ENCODE results near the gene ATF5. TPM values are rescaled to one million over a fixed set of nuclear protein-coding genes. Genes with fewer than 3 reads are reported as not detected.
"Not testable (repeated sequence)": the region's sequence is repeated elsewhere in the genome, so short reads cannot be mapped to it uniquely, and the experiment has no call there.

ATF5 gene
- total RNA-seq, 2 experiments from 2014 or later = 7.1 to 9.3 TPM

DNA sequence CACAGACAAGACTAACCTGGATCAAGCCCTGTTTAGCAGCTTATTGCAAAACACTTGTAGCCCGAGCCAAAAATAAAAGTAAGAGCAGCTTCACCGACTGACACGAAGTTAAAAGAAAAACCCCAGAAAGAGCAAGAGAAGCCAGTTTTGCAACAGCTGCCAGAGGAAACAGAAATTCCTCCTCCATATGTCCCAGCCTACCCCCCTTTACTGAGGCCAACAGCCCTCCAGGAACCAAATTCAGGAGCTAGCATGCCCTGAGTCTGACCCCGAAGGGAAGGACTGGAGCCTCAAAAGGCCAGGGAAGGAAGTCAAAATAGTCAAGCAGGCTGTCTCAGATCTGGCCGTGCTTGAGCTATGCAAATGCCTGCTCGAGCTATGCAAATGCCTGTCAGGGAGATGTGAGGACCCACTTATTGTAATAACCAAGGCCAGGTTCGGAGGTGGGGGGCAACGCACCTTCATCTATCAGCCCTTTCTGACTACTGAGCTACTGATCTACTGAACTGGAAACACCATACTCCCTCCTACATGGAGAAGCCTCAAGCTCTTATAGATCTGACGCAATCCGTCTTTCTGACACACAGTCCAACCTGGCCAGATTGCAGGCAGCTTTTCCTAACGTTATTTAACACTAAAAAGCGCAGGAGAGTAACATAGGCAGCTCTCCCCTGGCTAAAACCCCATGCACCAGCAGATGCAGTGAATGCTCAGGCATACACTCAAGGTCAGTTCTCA is 25.3 kb downstream of the ATF5 start:
- Mint-ChIP-seq H3K36me3 (ENCODE audit: low read depth) (no peaks in the 10 kb centered on the region), H3K4me3 (no peak overlapping the region), H3K27ac (no peak overlapping the region), H3K4me1 (ENCODE audit: low read depth) (peaks cover 16% of the 10 kb centered on the region), H3K9me3 (ENCODE audit: insufficient read depth) (no peaks in the 10 kb centered on the region), H3K27me3 (ENCODE audit: low read depth) (peaks cover 10% of the 10 kb centered on the region)
- ChIA-PET POLR2A (no interaction called here), CTCF (interaction anchor here (1.0 to 2.0 kb wide), 3 partner anchors 15 to 21 kb away, joined by 3 to 10 read pairs (median 3); no protein-coding TSS in a partner anchor)
- ATAC-seq = no peak
- DNase-seq = no peak

DNA sequence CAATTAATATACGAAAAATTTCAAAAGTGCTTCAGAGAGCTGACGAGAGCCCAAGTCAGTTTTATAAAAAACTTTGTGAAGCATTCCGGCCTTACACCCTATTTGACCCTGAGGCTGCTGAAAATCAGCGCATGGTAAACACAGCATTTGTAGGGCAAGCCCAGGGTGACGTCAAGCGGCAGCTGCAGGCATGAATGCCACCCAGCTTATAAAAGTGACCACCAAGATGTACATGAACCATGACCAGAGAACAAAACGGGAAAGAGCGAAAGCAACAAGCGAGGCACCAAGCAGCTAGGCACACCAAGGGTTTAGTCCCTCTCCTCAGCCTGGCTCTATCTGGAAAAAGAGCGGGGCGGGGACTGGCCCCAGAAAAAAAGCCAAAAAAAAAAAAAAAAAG is 25.9 kb downstream of the ATF5 start:
- ChIA-PET POLR2A (no interaction called here), CTCF (interaction anchor here (0.5 to 1.1 kb wide), 3 partner anchors 16 to 21 kb away, joined by 3 read pairs; no protein-coding TSS in a partner anchor)
- DNase-seq (no peak), ATAC-seq (no peak)
- no peak overlapping the region for H3K4me3 Mint-ChIP-seq
- H3K9me3 Mint-ChIP-seq (ENCODE audit: insufficient read depth) = no peaks in the 10 kb centered on the region
- H3K4me1 Mint-ChIP-seq (ENCODE audit: low read depth) = peaks cover 16% of the 10 kb centered on the region
- no peak overlapping the region for H3K27ac Mint-ChIP-seq
- H3K36me3 Mint-ChIP-seq (ENCODE audit: low read depth) = no peaks in the 10 kb centered on the region
- peaks cover 10% of the 10 kb centered on the region for H3K27me3 Mint-ChIP-seq (ENCODE audit: low read depth)

DNA sequence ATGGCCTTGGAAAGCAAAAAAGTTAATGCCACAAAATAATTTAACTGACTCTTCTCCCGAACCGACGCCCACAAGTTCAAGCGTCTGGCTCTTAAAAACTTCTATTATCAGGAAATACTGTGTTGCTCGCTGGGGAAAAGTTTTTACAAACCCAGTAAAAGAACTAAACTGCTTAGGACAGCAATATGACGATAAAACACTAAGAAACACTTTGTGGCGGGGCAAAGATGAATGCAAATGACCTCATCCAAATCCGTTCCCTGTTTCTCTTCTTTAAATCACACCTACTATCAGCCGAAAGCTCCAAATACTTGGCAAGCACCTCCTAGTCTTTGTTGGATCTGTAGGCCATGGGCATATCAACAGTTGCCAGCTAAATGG is 27.1 kb downstream of the ATF5 start:
- POLR2A ChIA-PET = no interaction called here
- CTCF ChIA-PET = no interaction called here
- no peaks in the 10 kb centered on the region for H3K9me3 Mint-ChIP-seq (ENCODE audit: insufficient read depth)
- H3K4me1 Mint-ChIP-seq (ENCODE audit: low read depth) = peaks cover 16% of the 10 kb centered on the region
- no peak for ATAC-seq
- no peak for DNase-seq
- no peak overlapping the region for H3K27ac Mint-ChIP-seq
- peaks cover 8% of the 10 kb centered on the region for H3K27me3 Mint-ChIP-seq (ENCODE audit: low read depth)
- H3K4me3 Mint-ChIP-seq = no peak overlapping the region
- no peaks in the 10 kb centered on the region for H3K36me3 Mint-ChIP-seq (ENCODE audit: low read depth)

DNA sequence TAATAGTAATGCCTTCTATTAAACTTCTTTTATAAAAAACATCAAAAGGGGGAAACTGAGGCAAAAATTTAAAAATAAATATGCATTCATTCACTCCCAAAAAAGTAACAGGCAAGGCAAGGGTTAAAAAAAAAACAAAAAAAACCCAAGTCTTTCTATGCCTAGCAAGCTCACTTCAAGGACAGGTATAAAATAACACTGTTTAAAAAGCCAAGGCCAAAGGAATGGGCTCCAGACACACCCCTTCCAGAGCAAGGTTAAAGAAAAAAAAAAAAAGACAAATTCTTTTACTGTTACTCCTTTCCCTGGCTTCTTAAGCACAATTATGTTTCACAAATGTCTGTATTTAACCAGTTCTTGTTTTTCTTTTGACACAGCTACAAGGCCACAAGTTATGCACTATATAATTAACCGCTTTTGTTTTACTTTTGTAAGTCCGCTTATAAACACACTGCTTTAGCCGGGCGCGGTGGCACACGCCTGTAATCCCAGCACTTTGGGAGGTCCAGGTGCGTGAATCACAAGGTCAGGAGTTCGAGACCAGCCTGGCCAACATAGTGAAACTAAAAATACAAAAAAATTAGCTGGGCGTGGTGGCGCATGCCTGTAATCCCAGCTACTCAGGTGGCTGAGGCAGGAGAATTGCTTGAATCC is 28.4 kb downstream of the ATF5 start:
- Mint-ChIP-seq H3K9me3 (ENCODE audit: insufficient read depth) (no peaks in the 10 kb centered on the region), H3K27ac (no peak overlapping the region), H3K27me3 (ENCODE audit: low read depth) (peaks cover 8% of the 10 kb centered on the region), H3K4me1 (ENCODE audit: low read depth) (peaks cover 16% of the 10 kb centered on the region), H3K36me3 (ENCODE audit: low read depth) (no peaks in the 10 kb centered on the region), H3K4me3 (no peak overlapping the region)
- CTCF ChIA-PET = interaction anchor here (1.9 kb wide), 1 partner anchor 20 kb away, joined by 5 read pairs; no protein-coding TSS in a partner anchor
- POLR2A ChIA-PET = no interaction called here
- no peak for DNase-seq
- ATAC-seq = no peak

DNA sequence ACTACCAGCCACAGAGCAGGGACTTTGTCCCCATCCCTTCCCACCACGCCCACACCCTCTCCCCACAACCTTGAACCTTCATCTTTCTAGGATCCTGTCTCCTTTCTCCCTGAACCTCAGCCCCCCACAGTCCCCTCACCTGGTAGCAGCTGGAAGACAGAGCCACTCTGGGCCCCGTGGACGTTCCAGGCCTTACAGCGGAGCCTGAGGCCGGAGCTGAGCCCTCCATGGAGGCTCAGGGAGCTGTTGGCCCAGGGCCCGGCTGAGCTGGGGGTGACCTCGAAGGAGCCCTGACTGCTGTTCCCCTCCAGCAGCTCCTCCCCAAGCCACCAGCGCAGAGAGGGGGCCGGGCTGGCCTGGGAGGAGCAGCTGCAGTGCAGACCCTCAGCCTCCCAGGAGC is 29.1 kb downstream of the ATF5 start:
- POLR2A ChIA-PET; DNase-seq; H3K4me3 Mint-ChIP-seq; ATAC-seq; H3K27me3 Mint-ChIP-seq (ENCODE audit: low read depth); H3K27ac Mint-ChIP-seq; H3K9me3 Mint-ChIP-seq (ENCODE audit: insufficient read depth); H3K36me3 Mint-ChIP-seq (ENCODE audit: low read depth): not testable (repeated sequence)
- peaks cover 12% of the 10 kb centered on the region for H3K4me1 Mint-ChIP-seq (ENCODE audit: low read depth)
- CTCF ChIA-PET = interaction anchor here (1.9 kb wide), 1 partner anchor 20 kb away, joined by 5 read pairs; no protein-coding TSS in a partner anchor

DNA sequence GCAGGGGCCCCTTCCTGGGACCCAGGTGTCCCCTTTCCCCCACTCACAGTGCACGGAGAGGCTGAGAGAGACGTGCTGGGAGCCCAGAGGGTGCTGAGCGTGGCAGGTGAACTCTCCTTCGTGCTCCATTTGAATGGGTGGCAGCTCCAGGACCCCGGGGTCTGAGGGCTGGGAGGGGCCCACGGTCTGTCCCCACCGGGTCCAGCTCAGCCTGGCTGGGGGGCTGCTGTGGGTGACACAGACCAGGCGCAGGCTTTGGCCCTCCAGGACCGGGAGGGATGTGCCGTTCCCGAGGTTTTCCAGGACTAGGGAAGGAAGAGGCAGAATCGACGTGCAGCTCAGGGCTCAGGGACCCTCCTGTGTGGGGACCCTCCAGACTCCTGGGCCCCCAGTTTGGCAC is 29.6 kb downstream of the ATF5 start:
- H3K4me1 Mint-ChIP-seq (ENCODE audit: low read depth); H3K27ac Mint-ChIP-seq: not testable (repeated sequence)
- CTCF ChIA-PET = interaction anchor here (1.9 kb wide), 1 partner anchor 21 kb away, joined by 5 read pairs; no protein-coding TSS in a partner anchor

DNA sequence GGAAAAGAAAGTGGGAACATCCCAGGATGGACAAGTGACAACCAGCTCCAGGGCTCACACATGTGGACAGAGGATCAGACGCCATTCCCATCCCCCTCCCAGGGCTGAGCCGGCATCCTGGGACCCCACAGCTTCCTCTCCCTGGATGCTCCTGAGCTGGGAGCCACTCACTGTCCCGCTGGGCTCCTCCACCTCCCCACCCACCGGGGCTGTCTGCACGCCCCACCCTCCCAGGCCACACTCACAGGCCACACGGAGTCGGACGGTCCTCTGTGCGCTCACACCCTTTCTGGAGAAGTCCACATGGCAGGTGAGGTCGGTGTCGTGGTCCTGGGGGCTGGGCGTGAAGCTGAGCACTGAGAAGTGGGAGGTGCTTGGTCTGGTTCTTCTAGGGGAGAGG is 30.9 kb downstream of the ATF5 start:
- DNase-seq; H3K4me3 Mint-ChIP-seq; POLR2A ChIA-PET; H3K27me3 Mint-ChIP-seq (ENCODE audit: low read depth); H3K36me3 Mint-ChIP-seq (ENCODE audit: low read depth); ATAC-seq; CTCF ChIA-PET; H3K4me1 Mint-ChIP-seq (ENCODE audit: low read depth); H3K27ac Mint-ChIP-seq; H3K9me3 Mint-ChIP-seq (ENCODE audit: insufficient read depth): not testable (repeated sequence)

More for the DNA sequence above, 29.6 kb downstream of the ATF5 start:
- DNase-seq; ATAC-seq; H3K4me3 Mint-ChIP-seq; H3K27me3 Mint-ChIP-seq (ENCODE audit: low read depth); H3K36me3 Mint-ChIP-seq (ENCODE audit: low read depth); POLR2A ChIA-PET; H3K9me3 Mint-ChIP-seq (ENCODE audit: insufficient read depth): not testable (repeated sequence)

DNA sequence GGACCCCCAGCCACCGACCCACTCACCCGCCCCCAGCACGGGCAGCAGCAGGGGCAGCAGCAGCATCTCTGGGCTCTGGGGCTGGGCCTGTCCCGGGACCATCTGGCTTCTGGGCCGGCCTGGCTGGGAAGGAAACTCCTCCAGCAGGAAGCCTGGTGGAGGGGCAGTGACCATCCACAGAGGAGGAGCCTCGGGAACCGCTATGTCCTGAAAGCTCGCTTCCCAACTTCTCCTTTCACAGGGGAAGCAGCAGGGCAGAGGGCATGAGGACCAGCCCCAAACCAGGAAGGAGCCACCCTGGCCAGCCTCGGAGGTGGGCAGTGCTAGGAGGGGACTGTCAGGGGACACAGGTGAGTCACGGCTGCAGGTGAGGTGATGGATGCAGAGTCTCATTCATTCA is 32.0 kb downstream of the ATF5 start, which contains the start of gene SIGLEC11:
SIGLEC11 (minus strand) TSS at position 193 of the 400 bp plus-strand sequence; CDS start at position 102, 91 bp downstream.
- POLR2A ChIA-PET; H3K9me3 Mint-ChIP-seq (ENCODE audit: insufficient read depth); CTCF ChIA-PET; DNase-seq; H3K4me3 Mint-ChIP-seq; H3K4me1 Mint-ChIP-seq (ENCODE audit: low read depth); ATAC-seq; H3K27me3 Mint-ChIP-seq (ENCODE audit: low read depth); H3K36me3 Mint-ChIP-seq (ENCODE audit: low read depth); H3K27ac Mint-ChIP-seq: not testable (repeated sequence)

DNA sequence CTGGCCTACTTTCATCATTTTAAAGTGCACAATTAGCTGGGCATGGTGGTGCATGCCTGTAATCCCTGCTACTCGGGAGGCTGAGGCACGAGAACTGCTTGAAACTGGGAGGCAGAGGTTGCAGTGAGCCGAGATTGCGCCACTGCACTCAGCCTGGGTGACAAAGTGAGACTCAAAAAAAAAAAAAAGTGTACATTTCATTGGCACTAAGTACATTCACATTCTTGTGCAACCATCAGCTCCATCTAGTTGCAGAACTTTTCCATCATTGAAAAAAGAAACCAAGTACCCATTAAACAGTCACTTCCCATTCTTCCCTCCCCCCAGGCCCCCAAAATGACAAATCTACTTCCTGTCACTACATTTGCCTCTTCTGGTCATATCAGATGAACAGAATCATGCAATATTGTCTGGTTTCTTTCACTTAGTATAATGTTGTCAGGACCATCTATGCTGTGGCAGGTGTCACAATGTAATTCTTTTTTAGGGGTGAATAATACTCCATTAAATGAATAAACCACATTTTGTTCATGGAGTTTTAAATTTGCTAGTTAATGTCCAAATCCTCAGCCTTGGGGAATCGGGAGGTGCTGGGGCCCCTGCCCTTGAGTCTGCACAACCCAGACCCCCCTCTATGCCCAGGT is 39.4 kb downstream of the ATF5 start:
- ATAC-seq (no peak), DNase-seq (no peak)
- H3K4me1 Mint-ChIP-seq (ENCODE audit: low read depth) = peaks cover 5% of the 10 kb centered on the region
- peaks cover 4% of the 10 kb centered on the region for H3K27me3 Mint-ChIP-seq (ENCODE audit: low read depth)
- POLR2A ChIA-PET = no interaction called here
- CTCF ChIA-PET = no interaction called here
- no peak overlapping the region for H3K27ac Mint-ChIP-seq
- no peaks in the 10 kb centered on the region for H3K9me3 Mint-ChIP-seq (ENCODE audit: insufficient read depth)
- no peaks in the 10 kb centered on the region for H3K36me3 Mint-ChIP-seq (ENCODE audit: low read depth)
- H3K4me3 Mint-ChIP-seq = no peak overlapping the region

DNA sequence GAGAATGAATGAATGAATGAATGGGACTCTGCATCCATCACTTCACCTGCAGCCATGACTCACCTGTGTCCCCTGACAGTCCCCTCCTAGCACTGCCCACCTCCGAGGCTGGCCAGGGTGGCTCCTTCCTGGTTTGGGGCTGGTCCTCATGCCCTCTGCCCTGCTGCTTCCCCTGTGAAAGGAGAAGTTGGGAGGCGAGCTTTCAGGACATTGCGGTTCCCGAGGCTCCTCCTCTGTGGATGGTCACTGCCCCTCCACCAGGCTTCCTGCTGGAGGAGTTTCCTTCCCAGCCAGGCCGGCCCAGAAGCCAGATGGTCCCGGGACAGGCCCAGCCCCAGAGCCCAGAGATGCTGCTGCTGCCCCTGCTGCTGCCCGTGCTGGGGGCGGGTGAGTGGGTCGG is 40.4 kb downstream of the ATF5 start:
- POLR2A ChIA-PET; CTCF ChIA-PET; H3K27ac Mint-ChIP-seq; ATAC-seq; H3K4me1 Mint-ChIP-seq (ENCODE audit: low read depth); H3K36me3 Mint-ChIP-seq (ENCODE audit: low read depth); H3K4me3 Mint-ChIP-seq; DNase-seq; H3K27me3 Mint-ChIP-seq (ENCODE audit: low read depth); H3K9me3 Mint-ChIP-seq (ENCODE audit: insufficient read depth): not testable (repeated sequence)

DNA sequence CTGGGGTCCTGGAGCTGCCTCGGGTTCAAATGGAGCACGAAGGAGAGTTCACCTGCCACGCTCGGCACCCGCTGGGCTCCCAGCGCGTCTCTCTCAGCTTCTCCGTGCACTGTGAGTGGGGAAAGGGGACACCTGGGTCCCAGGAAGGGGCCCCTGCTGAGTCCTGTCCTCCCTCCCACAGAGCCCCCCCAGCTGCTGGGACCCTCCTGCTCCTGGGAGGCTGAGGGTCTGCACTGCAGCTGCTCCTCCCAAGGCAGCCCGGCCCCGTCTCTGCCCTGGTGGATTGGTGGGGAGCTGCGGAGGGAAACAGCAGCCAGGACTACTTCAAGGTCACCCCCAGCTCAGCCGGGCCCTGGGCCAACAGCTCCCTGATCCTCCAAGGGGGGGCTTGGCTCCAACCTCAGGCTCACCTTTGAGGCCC is 43.0 kb downstream of the ATF5 start:
- Mint-ChIP-seq H3K4me1 (ENCODE audit: low read depth) (no peaks in the 10 kb centered on the region), H3K27ac (no peak overlapping the region), H3K9me3 (ENCODE audit: insufficient read depth) (no peaks in the 10 kb centered on the region), H3K36me3 (ENCODE audit: low read depth) (peaks cover 1% of the 10 kb centered on the region), H3K4me3 (no peak overlapping the region), H3K27me3 (ENCODE audit: low read depth) (peaks cover 4% of the 10 kb centered on the region)
- ChIA-PET POLR2A (no interaction called here), CTCF (no interaction called here)
- DNase-seq (no peak), ATAC-seq (no peak)

DNA sequence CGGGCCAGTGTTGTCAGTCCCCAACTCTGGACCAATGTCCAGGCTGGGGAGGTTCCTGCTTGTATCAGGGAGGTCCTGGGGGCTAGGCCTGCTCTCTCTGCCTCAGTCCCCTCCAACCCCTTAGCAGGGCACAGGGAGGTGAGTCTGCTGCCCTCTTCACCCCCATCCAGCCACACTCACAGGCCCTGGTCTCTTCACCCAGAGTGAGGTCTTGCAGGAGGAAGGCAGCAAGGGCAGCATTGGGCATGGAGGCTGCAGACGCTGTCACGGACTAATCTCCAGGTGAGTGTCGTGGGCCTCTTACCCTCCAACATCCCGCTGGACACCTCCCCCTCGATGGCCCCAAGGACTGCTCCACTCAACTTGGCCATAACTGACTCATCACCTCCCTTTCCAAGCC is 43.8 kb downstream of the ATF5 start:
- Mint-ChIP-seq H3K9me3 (ENCODE audit: insufficient read depth) (no peaks in the 10 kb centered on the region), H3K36me3 (ENCODE audit: low read depth) (peaks cover 1% of the 10 kb centered on the region), H3K27me3 (ENCODE audit: low read depth) (peaks cover 4% of the 10 kb centered on the region), H3K4me3 (no peak overlapping the region), H3K4me1 (ENCODE audit: low read depth) (no peaks in the 10 kb centered on the region), H3K27ac (no peak overlapping the region)
- no peak for DNase-seq
- ChIA-PET CTCF (no interaction called here), POLR2A (no interaction called here)
- ATAC-seq = peak; percentile 19

Measured in activated CD8-positive, alpha-beta T cell treated with anti-CD3 and anti-CD28 coated beads, Interleukin-2, amount 10 ng/mL, durations not matched to agents 7 days and 5 days (primary cell).